Kidney capillary endothelial cell (primary cell): ENCODE data around the gene DHCR24.

Experiments
- DNase-seq: peaks from one replicate; pipeline ENCODE4 v3.0.0-alpha.2; 2018; ENCODE audit warnings: low spot score

The DHCR24 gene

DNA sequence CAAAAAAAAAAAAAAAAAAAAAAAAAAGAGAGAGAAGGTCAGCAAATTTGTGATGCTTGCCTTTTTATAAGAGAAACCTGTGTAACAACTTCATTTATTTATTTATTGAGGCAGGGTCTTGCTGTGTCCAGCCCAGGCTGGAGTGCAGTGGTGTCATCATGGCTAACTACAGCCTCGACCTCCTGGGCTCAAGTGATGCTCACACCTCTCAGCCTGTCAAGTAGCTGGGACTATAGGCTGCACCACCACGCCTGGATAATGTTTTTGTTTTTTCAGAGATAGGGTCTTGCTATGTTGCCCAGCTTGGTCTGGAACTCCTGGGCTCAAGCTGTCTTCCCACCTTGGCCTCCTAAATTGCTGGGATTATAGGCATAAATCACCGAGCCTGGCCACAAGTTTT is 42.4 kb downstream of the DHCR24 start:
- no peak for DNase-seq

DNA sequence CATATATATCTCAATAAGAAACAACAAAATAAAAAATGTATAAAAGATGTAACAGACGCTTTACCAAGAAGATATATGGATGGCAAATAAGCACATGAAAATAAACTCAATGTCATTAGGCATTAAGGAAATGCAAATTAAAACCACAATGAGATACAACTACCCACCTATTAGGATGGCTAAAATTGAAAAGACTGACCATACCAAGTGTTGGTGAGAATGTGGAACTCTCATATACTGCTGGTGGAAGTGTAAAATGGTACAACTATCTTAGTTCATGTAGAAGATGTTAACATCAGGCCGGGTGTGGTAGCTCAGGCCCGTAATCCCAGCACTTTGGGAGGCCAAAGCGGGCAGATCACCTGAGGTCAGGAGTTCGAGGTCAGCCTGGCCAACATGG is 43.5 kb downstream of the DHCR24 start:
- DNase-seq, result no peak

DNA sequence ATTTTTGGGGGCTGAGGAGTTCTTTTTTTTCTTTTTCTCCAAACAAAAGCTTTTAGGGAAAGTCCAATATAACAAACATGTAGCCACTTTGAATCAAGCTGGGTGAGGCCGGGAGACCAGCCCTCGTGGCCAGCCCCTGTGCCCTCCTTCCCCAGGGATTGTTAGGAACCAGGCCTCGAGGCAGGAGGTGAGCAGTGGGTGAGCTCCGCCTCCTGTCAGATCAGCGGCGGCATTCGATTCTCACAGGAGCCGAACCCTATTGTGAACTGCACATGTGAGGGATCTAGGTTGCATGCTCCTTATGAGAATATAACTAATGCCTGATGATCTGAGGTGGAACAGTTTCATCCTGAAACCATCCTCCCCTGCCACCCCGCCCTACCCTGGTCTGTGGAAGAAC is 44.0 kb downstream of the DHCR24 start:
- no peak for DNase-seq

DNA sequence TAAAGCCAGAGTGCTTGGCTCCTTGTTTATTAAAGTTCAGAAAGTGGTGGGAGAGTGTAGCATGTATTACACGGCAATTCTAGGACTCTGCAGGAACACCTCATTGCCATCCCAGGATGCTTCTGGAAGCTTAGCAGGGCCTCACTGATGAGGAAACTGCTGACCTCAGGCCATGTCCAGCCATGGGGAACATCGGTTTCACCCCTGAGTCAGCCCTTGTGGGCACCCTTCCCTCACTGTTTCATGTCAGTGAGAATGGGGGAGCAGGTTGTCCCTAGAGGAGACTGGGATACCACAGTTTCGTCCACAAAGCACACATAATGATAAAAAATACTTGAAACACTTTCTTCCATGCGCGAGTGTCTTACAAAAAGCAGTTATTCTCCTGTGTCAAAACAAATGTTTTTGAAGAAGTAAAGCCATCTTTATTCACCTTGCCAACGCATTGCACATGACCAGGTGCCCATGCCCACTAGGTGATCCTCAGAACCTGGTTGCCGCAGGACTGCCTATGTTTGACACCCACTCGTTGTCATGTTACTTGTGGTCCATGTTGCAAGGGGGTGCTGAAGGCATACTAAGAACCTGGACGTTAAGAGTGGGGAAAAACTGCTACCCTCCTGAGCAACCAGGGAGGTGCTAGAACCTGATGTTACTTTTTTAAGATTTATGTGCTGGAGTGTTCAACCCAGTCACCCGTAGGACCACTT is 44.6 kb downstream of the DHCR24 start:
- no peak for DNase-seq

DNA sequence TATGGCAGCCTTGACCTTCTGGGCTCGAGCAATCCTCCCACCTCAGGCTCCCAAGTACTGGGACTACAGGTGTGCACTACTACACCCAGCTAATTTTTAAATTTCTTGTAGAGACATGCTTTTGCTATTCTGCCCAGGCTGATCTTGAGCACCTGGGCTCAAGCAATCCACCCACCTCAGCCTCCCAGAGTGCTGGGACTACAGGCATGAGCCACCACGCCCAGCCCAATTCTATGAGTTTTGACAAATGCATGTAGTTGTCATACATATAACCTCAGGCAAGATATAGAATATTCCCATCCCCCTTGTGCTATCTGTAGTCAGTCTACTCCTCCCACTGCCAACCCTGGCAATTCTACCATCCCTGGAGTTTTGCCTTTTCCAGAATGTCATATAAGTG is 47.2 kb downstream of the DHCR24 start:
- DNase-seq, result no peak

DNA sequence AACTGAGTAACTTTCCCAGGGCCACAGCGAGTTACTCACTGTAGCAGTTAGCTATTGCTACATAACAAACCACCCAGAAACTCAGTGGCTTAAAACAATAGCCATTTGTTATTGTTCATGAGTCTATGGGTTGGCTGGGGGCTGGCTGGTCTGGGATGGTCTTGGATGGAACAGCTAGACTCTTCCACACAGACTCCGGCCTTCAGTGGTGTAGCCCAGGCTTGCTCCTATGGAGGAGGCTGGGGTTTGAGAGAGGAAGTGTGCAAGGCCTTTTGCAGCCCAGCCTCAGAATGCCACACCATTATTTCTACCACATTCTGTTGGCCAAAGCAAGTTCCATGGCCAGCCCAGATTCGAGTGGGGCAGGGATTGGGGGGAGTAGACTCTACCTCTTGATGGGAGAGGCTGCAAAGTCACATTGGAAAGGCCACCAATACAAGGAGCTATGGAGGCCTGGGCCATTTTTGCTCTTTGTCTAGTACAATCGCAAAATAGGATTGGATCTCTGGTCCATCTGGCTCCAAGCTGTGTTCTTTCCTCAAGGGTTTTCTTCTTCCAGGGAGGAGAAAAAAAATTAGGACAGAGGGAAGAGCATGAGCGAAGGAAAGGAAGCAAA is 48.3 kb downstream of the DHCR24 start:
- no peak for DNase-seq

DNA sequence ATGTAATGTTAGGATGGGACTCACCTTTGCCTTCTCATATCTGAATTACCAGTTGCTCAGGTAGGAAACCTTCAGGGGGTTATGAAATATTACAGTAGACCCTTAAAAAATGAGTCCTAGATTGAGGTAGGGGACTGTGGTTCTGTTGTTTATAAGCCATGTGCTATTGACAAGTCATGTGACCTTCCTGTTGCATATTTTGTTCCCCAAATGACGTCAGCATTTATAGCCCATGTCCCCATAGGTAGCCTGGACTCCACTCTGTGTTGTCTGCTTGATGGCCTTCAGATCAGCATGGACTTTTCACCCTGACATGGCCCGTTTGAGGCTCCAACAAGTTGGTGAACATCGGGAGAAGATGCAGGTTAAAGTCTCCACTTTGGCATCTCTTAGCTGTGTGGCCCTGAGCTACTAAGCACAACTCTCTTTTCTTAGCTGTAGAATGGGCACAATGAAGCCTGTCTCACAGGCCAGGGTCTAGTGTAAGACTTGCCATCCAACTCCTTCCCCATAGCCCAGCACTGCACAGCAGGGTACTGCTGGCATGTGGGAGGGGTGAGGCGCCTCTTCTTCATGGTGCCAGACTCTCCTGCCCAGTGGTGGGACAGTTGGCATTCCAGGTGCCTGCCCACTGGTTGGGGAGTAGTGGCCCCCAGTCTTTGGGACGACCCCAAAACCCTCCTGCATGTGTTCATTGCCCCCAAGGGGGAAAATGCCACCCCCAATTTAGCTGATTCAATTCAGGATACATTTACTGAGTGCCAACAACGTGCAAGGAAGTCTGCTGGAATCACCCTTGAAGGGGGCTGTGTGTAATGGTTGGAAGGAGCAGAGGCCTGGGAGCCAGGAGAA is 49.8 kb downstream of the DHCR24 start:
- DNase-seq, result no peak

DNA sequence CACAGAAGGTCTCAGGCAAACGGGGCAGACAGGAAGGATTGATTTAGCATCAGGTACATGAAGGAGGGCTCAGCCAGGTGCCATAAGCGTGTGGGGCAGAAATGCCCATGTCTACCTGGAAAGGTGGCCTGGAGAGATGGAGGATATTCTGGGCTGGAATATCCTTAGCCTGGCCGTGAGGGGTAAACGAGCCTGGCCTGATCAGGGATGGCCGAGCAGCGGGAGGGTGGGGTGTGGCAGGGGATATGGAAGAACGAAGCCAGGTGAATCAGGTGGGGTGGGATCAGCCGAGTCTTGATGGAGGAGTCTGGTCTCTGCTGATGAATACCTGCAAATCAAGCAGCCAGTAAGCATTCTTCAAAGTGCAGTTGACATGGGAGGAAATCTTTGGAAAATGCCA is 50.4 kb downstream of the DHCR24 start:
- no peak for DNase-seq

DNA sequence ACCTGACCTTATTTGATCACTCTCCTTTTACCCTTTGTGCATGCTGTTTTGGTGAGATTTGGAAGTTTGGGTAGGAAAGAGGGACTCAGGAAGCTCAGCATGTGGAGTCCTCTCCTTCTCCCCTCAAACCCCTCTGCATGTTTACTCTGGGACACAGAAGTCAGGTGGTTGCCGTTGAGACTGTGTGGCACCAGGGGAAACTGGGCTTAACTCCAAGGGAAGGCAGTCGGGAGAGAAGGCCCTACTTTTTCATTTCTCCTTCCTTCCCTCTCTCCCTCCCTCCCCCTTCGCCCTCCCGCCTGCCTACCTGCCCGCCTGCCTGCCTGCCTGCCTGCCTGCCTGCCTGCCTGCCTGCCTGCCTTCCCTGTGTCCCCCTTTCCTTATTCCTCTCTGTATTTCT is 51.0 kb downstream of the DHCR24 start:
- no peak for DNase-seq

DNA sequence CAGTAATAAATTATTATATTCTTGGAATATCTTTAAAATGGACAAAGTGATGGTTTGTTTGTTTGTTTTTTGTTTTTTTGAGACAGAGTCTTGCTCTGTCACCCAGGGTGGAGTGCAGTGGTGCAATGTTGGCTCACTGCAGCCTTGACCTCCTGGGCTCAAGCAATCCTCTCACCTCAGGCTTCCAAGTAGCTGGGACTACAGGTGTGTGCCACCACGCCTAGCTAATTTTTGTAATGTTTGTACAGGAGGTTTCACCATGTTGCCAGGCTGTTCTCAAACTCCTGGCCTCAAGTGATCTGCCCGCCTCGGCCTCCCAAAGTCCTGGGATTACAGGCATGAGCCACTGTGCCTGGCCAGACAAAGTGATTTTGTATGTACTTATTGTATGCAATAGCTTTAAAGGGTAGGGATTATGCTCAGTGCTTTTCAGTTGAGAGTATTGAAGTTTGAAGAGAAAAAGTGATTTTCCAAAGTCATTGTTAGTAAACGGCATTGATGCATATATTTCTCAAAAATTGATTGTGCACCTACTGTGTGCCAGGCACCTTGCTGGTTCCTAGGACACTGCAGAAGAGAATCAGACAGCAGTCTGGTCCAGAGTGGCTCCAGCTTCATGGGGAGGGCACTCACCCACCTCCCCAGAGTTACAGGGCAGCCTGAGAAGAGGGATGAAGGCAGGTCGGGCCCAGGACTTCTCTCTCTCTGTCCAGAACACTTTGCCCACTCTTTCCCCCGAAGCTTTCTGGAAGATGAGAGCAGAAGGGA is 51.7 kb downstream of the DHCR24 start:
- no peak for DNase-seq

DNA sequence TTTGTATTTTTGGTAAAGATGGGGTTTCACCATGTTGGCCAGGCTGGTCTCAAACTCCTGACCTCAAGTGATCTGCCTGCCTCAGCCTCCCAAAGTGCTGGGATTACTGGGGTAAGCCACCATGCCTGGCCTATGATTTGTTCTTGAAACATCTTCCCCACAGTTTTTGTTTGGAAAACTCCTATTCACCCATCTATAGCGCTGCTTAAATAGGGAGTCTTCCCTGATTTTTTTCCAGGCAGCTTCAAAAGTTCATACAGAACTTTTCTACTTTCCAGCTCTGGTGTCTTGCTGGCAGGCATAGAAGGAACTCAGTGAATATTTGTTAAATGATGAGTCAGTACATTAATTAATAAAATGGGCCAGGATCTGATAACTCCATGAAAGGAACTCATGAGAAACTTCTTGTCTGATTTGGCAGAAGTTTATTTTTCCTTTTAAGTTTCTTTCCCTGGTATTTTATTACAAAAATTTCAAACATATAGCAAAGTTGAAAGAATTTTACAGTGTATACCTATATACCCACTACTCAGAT is 52.9 kb downstream of the DHCR24 start:
- DNase-seq, result no peak

DNA sequence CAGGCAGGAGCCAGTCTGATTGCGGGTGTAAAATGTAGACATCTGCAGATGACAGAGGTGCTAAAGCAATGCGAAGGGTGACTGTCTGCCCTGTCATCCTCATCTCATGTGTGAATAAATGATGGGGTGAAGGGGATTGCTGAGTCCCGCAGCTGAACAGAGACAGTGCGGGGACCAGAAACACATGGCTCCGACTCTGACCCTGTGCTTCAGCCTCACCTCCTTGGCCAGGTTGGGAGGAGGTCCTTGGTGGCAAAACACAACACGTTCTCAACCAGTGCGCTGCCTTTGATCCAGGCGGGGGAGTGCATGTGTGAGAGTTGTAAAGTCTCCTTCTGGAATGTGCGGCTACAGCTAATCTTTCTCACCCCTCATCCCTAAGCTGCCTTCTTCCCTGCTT is 53.9 kb downstream of the DHCR24 start:
- no peak for DNase-seq

DNA sequence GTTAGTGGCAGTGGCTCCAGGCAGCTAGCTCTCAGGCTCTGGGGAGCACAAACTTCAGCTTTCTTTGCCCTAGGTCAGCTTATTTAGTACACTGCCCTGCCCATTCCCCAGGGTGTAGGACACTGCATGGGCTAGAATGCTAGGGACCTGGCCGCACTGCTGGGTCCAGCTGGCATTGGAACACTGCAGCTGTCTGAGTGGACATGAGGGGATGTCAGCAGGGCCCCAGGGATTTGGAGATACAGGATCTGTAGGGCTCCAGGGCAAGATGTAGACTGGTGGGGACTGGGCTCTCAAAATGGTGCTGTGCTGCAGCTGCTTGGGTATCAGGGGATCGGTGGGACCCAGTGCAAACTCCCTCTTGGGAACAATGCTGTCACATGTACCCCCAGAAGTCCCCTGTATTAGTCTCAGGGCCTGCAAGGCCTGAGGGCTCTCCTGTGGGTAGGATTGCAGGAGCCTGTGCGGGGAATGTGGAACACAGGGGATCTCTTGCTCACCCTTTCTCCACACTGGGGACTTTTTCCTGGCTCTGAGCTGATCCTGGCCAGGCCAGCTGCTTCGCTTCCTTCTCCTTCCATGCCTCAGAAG is 60.7 kb downstream of the DHCR24 start:
- no peak for DNase-seq

DNA sequence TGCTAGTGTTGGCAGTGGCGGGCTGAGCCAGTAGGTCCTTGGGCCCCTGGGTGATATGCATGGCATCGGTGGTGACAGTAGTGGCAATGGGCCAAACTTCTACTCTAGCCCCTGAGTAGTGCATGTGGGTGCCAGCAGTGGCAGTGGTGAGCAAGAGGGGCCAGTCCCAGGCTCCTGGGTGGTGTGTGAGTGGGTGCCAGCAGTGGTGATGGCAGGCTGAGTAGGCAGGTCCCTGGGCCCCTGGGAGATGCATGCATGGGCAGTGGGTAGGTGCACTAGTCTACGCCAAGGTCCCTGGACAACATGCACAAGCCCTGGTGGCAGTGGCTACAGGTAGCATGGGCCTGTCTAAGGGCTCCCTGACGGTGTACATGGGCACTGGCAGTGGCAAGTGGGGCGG is 61.3 kb downstream of the DHCR24 start:
- no peak for DNase-seq

DNA sequence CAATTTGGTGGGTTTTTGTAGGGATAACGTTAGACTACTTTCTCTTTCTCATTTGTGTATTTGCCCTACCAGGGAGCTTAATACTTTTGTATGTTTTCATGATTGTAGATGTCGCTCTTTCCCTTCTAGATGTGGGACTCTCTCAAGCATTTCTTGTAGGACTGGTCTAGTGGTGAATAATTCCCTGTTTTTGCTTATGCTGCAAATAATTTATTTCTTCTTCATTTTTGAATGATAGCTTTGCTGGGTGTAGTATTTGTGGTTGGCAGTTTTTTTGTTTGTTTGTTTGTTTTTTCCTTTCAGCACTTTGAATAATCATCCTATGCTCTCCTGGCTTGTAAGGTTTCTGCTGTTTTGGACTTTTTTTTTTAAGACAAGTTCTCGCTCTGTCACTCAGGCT is 63.3 kb downstream of the DHCR24 start:
- no peak for DNase-seq

DNA sequence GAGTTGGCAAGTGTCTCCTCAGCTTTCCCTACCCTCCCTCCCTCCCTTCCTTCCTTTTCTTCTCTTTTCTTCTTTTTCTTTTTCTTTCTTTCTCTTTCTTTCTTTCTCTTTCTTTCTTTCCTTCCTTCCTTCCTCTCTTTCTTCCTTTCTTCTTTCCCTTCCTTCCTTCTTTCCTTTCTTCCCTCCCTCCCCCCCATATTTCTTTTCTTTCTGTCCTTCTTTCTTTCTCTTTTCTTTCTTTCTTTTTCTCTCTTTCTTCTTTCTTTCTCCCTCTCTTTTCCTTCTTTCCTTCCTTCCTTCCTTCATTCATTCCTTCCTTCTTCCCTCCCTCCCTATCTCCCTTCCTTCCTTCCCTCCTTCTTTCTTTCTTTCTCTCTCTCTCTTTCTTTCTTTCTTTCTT is 67.3 kb downstream of the DHCR24 start:
- no peak for DNase-seq

DNA sequence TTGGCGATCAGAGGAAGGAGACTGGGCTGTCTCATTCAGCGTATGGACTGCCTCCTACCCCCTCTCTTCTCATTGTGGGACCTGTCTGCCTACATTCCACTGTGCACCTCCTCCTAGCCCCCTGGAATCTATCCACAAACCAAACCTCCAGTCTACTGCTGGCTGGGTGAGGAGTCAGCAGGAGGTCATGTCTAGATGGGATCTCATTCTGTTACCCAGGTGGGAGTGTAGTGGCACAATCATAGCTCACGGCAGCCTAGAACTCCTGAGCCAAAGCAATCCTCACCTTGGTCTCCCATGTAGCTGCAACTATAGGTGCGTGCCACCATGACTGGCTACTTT is 67.8 kb downstream of the DHCR24 start:
- DNase-seq, result no peak

DNA sequence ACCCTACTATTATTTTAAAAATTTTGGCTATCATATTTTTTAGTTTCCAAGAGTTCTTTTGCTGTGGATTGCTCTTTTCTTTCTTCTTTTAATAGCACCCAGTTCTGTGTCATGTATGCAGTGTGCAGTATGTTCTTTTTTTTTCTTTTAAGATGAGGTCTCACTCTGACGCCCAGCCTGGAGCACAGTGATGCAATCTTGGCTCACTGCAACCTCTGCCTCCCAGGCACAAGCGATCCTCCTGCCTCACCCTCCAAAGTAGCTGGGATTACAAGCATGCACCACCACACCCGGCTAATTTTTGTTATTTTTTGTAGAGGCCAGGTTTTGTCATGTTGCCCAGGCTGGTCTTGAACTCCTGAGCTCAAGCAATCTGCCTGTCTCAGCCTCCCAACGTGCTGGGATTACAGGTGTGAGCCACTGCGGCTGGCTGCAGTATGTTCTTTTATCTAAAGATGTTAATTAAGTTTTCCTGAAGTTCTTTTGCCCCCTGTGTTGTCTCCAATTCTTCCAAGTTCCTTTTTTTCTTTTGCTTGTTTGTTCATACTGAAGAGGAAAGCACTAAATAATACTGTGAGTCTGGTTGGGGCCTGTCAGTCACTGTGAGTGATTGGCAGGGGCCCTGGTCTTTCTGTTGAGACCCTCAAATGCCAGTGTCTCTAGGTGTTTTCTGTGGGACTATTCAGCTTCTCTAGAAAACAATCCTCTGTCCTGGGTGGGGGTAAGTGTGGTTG is 68.4 kb downstream of the DHCR24 start:
- DNase-seq, result no peak

DNA sequence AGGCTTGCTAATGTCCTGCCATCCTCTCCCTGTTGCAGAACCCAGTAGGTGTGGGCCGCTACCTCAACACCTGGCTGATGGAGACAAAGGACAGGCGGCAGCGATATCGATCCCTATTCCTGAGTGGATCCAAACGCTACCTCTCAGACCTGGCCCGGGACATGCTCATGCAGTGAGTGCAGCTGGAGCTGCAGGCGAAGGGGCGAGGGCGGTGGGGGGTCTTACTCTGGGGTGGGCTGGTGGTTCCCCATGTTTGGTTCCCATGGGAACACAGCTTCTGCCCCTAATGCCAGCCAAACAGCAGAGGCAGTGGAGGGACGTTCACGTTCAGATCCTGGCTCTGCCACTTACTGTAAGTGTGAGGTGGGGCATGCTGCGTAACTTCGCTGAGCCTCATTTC is 70.0 kb downstream of the DHCR24 start:
- DNase-seq, result no peak

DNA sequence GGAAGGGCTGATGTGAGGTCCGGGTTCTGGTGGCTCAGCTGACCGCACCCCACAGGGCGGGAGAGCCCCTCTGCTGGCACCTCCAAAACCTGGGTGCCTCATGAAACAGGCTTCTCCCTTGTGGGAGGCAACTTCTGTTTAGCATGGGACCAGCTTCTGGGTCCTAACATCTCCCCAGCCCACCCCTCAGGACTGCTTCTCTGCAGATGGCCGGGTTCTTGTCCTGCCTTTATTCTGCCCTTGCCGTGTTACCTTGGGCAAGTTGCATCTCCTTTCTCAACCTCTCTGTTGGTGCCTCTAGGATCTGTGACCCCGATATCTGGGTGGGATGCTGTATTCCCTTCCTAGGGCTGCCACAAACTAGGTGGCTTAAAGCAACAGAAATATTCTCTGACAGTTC is 70.9 kb downstream of the DHCR24 start:
- DNase-seq, result no peak
